Erythroblast (primary cell): ENCODE data around the gene PCF11.

Source experiments
- GATA1 ChIP-seq: IDR thresholded peaks from 2 replicates; pipeline ENCODE4 v1.6.1; 2011; ENCODE audit warnings: low read depth, mild to moderate bottlenecking, control low read depth, low read length, moderate library complexity
- POLR2A ChIP-seq: IDR thresholded peaks from 2 replicates; pipeline ENCODE4 v1.6.1; 2011; ENCODE audit warnings: mild to moderate bottlenecking, low read length

- no peak for TF ChIP-seq POLR2A
- no peak for TF ChIP-seq GATA1
Measured at GRCh38 chr11:83162377-83162776, 5.4 kb downstream of the PCF11 start.
